ENCODE data around the gene PHLPP1.

Gene PHLPP1

DNA sequence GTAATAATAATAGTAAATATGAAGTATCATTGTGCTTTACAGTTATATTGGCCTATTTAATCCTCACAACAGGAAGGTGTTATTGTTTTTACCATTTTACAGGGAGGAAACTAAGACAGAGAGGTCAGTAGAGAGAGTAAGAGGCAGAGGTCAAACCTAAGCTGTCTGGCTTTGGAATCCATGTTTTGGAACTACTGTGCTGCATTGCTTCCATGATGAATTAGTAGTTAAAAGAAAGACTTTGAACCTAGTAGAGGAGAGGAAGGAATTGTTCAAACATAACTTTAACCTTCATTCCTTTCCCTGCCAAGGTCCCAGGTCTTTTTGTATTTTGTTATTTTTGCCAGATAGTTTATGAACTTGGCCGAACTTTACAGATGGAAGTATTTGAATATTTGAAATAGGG lies 80.9 kb downstream of the PHLPP1 start:
- Histone ChIP-seq H3K4me2 (ENCODE audit: low read depth, low read length, poor library complexity, severe bottlenecking) (no peak overlapping the region), H2AFZ (ENCODE audit: low read depth, low read length, severe bottlenecking) (no peak overlapping the region), H3K36me3 (ENCODE audit: low read length) (no peaks in the 10 kb centered on the region), H3F3A (ENCODE audit: insufficient read depth) (no peaks in the 10 kb centered on the region), H3K27ac (ENCODE audit: low read depth, low read length) (no peak overlapping the region), H3K4me3 (ENCODE audit: insufficient read depth, low read length, poor library complexity, severe bottlenecking) (no peak overlapping the region), H3K27me3 (ENCODE audit: low read length) (no peaks in the 10 kb centered on the region), H3K9ac (ENCODE audit: low read length) (no peak overlapping the region), H3K79me2 (ENCODE audit: insufficient read depth, low read length) (no peaks in the 10 kb centered on the region), H3K9me3 (ENCODE audit: insufficient read depth, low read length) (no peaks in the 10 kb centered on the region), H4K20me1 (ENCODE audit: low read depth, low read length) (peaks cover 13% of the 10 kb centered on the region), H3K9me2 (replicated peaks; ENCODE audit: insufficient read depth, low read length) (no peaks in the 10 kb centered on the region)
- TF ChIP-seq EZH2phosphoT487 (conservative IDR thresholded peaks at IDR 0.05; ENCODE audit: low read length): no peak
- TF ChIP-seq, protein P1, sequence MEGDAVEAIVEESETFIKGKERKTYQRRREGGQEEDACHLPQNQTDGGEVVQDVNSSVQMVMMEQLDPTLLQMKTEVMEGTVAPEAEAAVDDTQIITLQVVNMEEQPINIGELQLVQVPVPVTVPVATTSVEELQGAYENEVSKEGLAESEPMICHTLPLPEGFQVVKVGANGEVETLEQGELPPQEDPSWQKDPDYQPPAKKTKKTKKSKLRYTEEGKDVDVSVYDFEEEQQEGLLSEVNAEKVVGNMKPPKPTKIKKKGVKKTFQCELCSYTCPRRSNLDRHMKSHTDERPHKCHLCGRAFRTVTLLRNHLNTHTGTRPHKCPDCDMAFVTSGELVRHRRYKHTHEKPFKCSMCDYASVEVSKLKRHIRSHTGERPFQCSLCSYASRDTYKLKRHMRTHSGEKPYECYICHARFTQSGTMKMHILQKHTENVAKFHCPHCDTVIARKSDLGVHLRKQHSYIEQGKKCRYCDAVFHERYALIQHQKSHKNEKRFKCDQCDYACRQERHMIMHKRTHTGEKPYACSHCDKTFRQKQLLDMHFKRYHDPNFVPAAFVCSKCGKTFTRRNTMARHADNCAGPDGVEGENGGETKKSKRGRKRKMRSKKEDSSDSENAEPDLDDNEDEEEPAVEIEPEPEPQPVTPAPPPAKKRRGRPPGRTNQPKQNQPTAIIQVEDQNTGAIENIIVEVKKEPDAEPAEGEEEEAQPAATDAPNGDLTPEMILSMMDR (IDR thresholded peaks at IDR 0.05; ENCODE audit: insufficient read depth, low read length, poor library complexity, severe bottlenecking): no peak

GRCh38 chr18:62797329-62797728 lies 82.0 kb downstream of the PHLPP1 start:
- no peak overlapping the region for H3K4me3 ChIP-seq (ENCODE audit: insufficient read depth, low read length, poor library complexity, severe bottlenecking)

DNA sequence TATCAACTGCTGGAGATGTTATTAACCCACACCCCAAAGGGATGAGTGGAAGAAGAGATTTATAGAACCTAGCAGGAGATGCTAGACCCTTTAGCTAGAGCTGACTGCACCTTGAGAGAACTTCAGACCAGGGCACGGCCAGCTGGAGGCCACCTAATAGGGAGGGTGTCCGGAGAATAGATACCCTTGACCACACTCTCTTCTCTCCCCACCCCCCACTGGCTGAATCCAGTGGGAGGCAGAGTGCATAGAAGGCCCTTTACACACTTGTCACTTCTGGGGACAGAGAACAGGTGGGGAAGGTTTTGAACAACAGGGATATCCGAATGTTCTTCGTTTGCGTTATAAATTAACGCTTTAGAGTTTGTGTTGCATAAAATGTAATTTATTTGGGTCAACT lies 84.6 kb downstream of the PHLPP1 start:
- H3F3A ChIP-seq (ENCODE audit: insufficient read depth): no peaks in the 10 kb centered on the region
- no peaks in the 10 kb centered on the region for H3K27me3 ChIP-seq (ENCODE audit: low read length)
- no peak overlapping the region for H3K27ac ChIP-seq (ENCODE audit: low read depth, low read length)
- peaks cover 13% of the 10 kb centered on the region for H4K20me1 ChIP-seq (ENCODE audit: low read depth, low read length)
- H3K36me3 ChIP-seq (ENCODE audit: low read length): no peaks in the 10 kb centered on the region
- H3K9me3 ChIP-seq (ENCODE audit: insufficient read depth, low read length): no peaks in the 10 kb centered on the region
- H3K4me2 ChIP-seq (ENCODE audit: low read depth, low read length, poor library complexity, severe bottlenecking): no peak overlapping the region
- no peak overlapping the region for H2AFZ ChIP-seq (ENCODE audit: low read depth, low read length, severe bottlenecking)
- H3K9me2 ChIP-seq (replicated peaks; ENCODE audit: insufficient read depth, low read length): no peaks in the 10 kb centered on the region
- no peak for TF ChIP-seq EZH2phosphoT487 (conservative IDR thresholded peaks at IDR 0.05; ENCODE audit: low read length)
- TF ChIP-seq, protein P1 (IDR thresholded peaks at IDR 0.05; ENCODE audit: insufficient read depth, low read length, poor library complexity, severe bottlenecking): no peak
- no peak overlapping the region for H3K9ac ChIP-seq (ENCODE audit: low read length)
- H3K79me2 ChIP-seq (ENCODE audit: insufficient read depth, low read length): no peaks in the 10 kb centered on the region
- no peak overlapping the region for H3K4me3 ChIP-seq (ENCODE audit: insufficient read depth, low read length, poor library complexity, severe bottlenecking)

More at GRCh38 chr18:62797329-62797728, 82.0 kb downstream of the PHLPP1 start:
- TF ChIP-seq, protein P1 (IDR thresholded peaks at IDR 0.05; ENCODE audit: insufficient read depth, low read length, poor library complexity, severe bottlenecking): no peak
- no peak for TF ChIP-seq EZH2phosphoT487 (conservative IDR thresholded peaks at IDR 0.05; ENCODE audit: low read length)
- Histone ChIP-seq H3K9me2 (replicated peaks; ENCODE audit: insufficient read depth, low read length) (no peaks in the 10 kb centered on the region), H3K79me2 (ENCODE audit: insufficient read depth, low read length) (no peaks in the 10 kb centered on the region), H3K27ac (ENCODE audit: low read depth, low read length) (no peak overlapping the region), H3K27me3 (ENCODE audit: low read length) (no peaks in the 10 kb centered on the region), H3F3A (ENCODE audit: insufficient read depth) (no peaks in the 10 kb centered on the region), H3K9ac (ENCODE audit: low read length) (no peak overlapping the region), H2AFZ (ENCODE audit: low read depth, low read length, severe bottlenecking) (no peak overlapping the region), H3K36me3 (ENCODE audit: low read length) (no peaks in the 10 kb centered on the region), H3K4me2 (ENCODE audit: low read depth, low read length, poor library complexity, severe bottlenecking) (no peak overlapping the region), H3K9me3 (ENCODE audit: insufficient read depth, low read length) (no peaks in the 10 kb centered on the region), H4K20me1 (ENCODE audit: low read depth, low read length) (peaks cover 13% of the 10 kb centered on the region)
